ENCODE measurements around the gene BOC. TPM values are rescaled to one million over a fixed set of nuclear protein-coding genes. Genes with fewer than 3 reads are reported as not detected.

The BOC gene
- total and polyA plus RNA-seq, 2 donors (not counting 3 experiments of a cell fraction or from before 2014, with no cell fraction given): 0.07 TPM; not detected in 1

DNA sequence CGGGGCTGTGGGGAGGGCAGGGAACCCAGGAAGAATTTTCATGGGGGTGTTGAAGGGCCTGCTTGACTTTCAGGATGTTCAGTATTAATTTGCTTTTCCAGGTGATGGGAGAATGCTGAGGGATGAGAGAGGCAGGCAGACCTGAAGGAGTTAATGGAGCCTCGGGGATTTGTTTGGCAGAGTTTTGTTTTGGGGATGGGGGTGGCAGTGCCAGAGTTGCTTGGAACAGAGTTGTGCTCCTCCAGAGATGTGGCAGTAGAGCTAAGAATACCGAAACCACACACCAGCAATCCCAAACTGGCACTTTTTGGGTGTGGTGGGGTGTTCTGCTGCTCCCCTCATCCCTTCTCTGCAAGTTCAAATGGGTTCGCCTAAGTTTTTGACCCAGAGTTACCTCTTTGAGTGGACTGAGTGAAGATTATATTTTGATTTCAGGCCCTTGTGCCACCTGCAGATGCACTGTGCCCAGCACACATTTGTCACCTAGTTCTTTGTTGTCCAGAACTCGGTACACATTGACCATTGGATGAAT lies 1.6 kb downstream of the BOC start:
- BruUV-seq (replicated peaks): no TSS peak
- Histone ChIP-seq H3K27me3 (ENCODE audit: control insufficient read depth in 2 of 2, insufficient read depth in 2 of 2, low read length in 2 of 2) (peaks cover 33 to 53% of the 10 kb centered on the region in 2 experiments), H3K9me1 (replicated peaks; ENCODE audit: control insufficient read depth, extremely low read depth, insufficient read depth, low read length) (no peaks in the 10 kb centered on the region), H3K27ac (ENCODE audit: insufficient read depth, low read depth, low read length) (no peak overlapping the region), H3K79me2 (ENCODE audit: control insufficient read depth, insufficient read depth, low read length) (no peaks in the 10 kb centered on the region), H3K4me2 (ENCODE audit: insufficient read depth, low read length) (peak overlapping the region; percentile 89), H2AFZ (ENCODE audit: low read depth, low read length) (no peak overlapping the region), H3K4me1 (ENCODE audit: control insufficient read depth, extremely low read depth, insufficient read depth, low read length) (no peaks in the 10 kb centered on the region), H4K20me1 (replicated peaks; ENCODE audit: control insufficient read depth, extremely low read depth, insufficient read depth, low read length) (no peaks in the 10 kb centered on the region), H3K9ac (replicated peaks; ENCODE audit: extremely low read depth, insufficient read depth, low read length) (no peak overlapping the region), H3K9me3 (replicated peaks; ENCODE audit: control insufficient read depth, insufficient read depth, low read length) (no peaks in the 10 kb centered on the region), H3K4me3 (replicated peaks in 1 of 3; ENCODE audit: insufficient read depth in 1 of 3, low read depth in 1 of 3, low read length in 3 of 3) (peak overlapping the region in 1 of 3 experiments; percentile 53), H3K36me3 (ENCODE audit: control insufficient read depth in 2 of 2, extremely low read depth in 1 of 2, insufficient read depth in 2 of 2, low read length in 2 of 2) (no peaks in the 10 kb centered on the region)
- no peak for FAIRE-seq
- intact Hi-C loops (cut with micrococcal nuclease) (loop anchor here (5.0 to 10.0 kb wide), 3 partner anchors 74 to 362 kb away; no protein-coding TSS in a partner anchor), dilution Hi-C loops (cut with MboI; ENCODE audit: extremely low pct_ligation_motif_present, low sequenced_read_pairs) (no loop called here)
- TF ChIP-seq CTCF (IDR thresholded peaks at IDR 0.05; ENCODE audit: extremely low read depth in 1 of 2, insufficient read depth in 1 of 2, low read depth in 1 of 2, low read length in 2 of 2) (no peak), EZH2 (IDR thresholded peaks at IDR 0.05; ENCODE audit: borderline replicate concordance, low read depth, low read length, severe bottlenecking) (peak; percentile 13), MYC (IDR thresholded peaks at IDR 0.05; ENCODE audit: low read depth, low read length) (no peak), GATA2 (IDR thresholded peaks at IDR 0.05; ENCODE audit: insufficient read depth, insufficient read length, low read depth, low read length) (no peak)
- DNase-seq (ENCODE audit: low read depth, low spot score): no peak
- POLR2A ChIA-PET: no interaction called here
- CTCF ChIA-PET: no interaction called here

Measured in endothelial cell of umbilical vein (primary cell).